KMS-11 (cell line): ENCODE data around the gene ZNF879.

Source experiments
- H2AFZ ChIP-seq: fragments of 200-600 bp; sonication (generic); 2 replicates; pipeline ENCODE4 v1.6.1; 2016; ENCODE audit warnings: antibody characterized with exemption, mixed run types, low read depth
- H3K27ac ChIP-seq: fragments of 200-600 bp; sonication (generic); 2 replicates; pipeline ENCODE4 v1.6.1; 2016; ENCODE audit warnings: mild to moderate bottlenecking, mixed run types
- H3K27me3 ChIP-seq: fragments of 200-600 bp; sonication (generic); 2 replicates; pipeline ENCODE4 v1.6.1; 2017; ENCODE audit warnings: mild to moderate bottlenecking, low read depth, mixed run types, moderate library complexity; ENCODE audit not compliant: insufficient read depth
- H3K36me3 ChIP-seq: fragments of 200-600 bp; sonication (generic); 2 replicates; pipeline ENCODE4 v1.6.1; 2017; ENCODE audit warnings: mild to moderate bottlenecking, mixed run types; ENCODE audit not compliant: insufficient read depth
- H3K4me1 ChIP-seq: fragments of 200-600 bp; sonication (generic); 2 replicates; pipeline ENCODE4 v1.6.1; 2016; ENCODE audit warnings: mild to moderate bottlenecking, low read depth, mixed run types; ENCODE audit not compliant: poor library complexity, severe bottlenecking
- H3K4me2 ChIP-seq: fragments of 200-600 bp; sonication (generic); 2 replicates; pipeline ENCODE4 v1.7.0; 2016; ENCODE audit warnings: mild to moderate bottlenecking, mixed run types
- H3K4me3 ChIP-seq: fragments of 200-600 bp; sonication (generic); IDR thresholded peaks from 2 replicates; pipeline ENCODE4 v1.6.1; 2017; ENCODE audit warnings: low read depth, low read length, mixed read lengths; ENCODE audit not compliant: insufficient read depth
- H3K79me2 ChIP-seq: fragments of 200-600 bp; sonication (generic); 2 replicates; pipeline ENCODE4 v1.6.1; 2016; ENCODE audit warnings: low read depth, mixed run types; ENCODE audit not compliant: insufficient read depth
- H3K9ac ChIP-seq: fragments of 200-600 bp; sonication (generic); 2 replicates; pipeline ENCODE4 v1.6.1; 2016; ENCODE audit warnings: mild to moderate bottlenecking, mixed run types
- H4K20me1 ChIP-seq: fragments of 200-600 bp; sonication (generic); 2 replicates; pipeline ENCODE4 v1.6.1; 2016; ENCODE audit warnings: mild to moderate bottlenecking, mixed run types; ENCODE audit not compliant: insufficient read depth
- TF ChIP-seq, protein P1 (sequence below): fragments of 200-600 bp; sonication (generic); conservative IDR thresholded peaks from 2 replicates; pipeline ENCODE4 v1.6.1; 2017; ENCODE audit warnings: low read depth, mild to moderate bottlenecking, antibody characterized with exemption, low read length, moderate library complexity, mixed read lengths

Gene ZNF879

DNA sequence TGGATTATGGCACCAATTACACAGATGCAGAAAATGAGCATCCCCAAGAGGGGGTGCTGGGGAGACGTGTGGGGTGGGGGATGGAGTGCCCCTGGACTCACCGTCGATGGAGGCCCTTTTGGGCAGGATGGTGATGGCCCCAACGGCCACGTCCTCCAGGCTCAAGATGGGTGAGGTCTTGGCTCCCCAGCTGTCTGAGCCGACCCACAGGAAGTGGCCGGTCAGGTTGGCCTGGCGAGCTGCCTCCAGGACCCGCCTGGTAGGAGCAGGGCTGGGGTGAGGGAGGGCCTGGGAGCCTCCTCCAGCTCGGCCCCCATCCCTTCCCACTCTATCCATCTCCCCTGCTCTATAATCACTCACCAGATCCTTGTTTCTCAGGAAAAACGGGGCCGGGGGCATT is 33.1 kb upstream of the ZNF879 start:
- no peak overlapping the region for H3K27ac ChIP-seq
- no peak overlapping the region for H2AFZ ChIP-seq
- no peaks in the 10 kb centered on the region for H4K20me1 ChIP-seq
- H3K27me3 ChIP-seq = no peaks in the 10 kb centered on the region
- H3K4me1 ChIP-seq = no peaks in the 10 kb centered on the region
- no peaks in the 10 kb centered on the region for H3K79me2 ChIP-seq
- no peaks in the 10 kb centered on the region for H3K36me3 ChIP-seq
- H3K9ac ChIP-seq = no peak overlapping the region
- H3K4me3 ChIP-seq = no peak overlapping the region
- H3K4me2 ChIP-seq = no peak overlapping the region
- TF ChIP-seq, protein P1, sequence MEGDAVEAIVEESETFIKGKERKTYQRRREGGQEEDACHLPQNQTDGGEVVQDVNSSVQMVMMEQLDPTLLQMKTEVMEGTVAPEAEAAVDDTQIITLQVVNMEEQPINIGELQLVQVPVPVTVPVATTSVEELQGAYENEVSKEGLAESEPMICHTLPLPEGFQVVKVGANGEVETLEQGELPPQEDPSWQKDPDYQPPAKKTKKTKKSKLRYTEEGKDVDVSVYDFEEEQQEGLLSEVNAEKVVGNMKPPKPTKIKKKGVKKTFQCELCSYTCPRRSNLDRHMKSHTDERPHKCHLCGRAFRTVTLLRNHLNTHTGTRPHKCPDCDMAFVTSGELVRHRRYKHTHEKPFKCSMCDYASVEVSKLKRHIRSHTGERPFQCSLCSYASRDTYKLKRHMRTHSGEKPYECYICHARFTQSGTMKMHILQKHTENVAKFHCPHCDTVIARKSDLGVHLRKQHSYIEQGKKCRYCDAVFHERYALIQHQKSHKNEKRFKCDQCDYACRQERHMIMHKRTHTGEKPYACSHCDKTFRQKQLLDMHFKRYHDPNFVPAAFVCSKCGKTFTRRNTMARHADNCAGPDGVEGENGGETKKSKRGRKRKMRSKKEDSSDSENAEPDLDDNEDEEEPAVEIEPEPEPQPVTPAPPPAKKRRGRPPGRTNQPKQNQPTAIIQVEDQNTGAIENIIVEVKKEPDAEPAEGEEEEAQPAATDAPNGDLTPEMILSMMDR = no peak

DNA sequence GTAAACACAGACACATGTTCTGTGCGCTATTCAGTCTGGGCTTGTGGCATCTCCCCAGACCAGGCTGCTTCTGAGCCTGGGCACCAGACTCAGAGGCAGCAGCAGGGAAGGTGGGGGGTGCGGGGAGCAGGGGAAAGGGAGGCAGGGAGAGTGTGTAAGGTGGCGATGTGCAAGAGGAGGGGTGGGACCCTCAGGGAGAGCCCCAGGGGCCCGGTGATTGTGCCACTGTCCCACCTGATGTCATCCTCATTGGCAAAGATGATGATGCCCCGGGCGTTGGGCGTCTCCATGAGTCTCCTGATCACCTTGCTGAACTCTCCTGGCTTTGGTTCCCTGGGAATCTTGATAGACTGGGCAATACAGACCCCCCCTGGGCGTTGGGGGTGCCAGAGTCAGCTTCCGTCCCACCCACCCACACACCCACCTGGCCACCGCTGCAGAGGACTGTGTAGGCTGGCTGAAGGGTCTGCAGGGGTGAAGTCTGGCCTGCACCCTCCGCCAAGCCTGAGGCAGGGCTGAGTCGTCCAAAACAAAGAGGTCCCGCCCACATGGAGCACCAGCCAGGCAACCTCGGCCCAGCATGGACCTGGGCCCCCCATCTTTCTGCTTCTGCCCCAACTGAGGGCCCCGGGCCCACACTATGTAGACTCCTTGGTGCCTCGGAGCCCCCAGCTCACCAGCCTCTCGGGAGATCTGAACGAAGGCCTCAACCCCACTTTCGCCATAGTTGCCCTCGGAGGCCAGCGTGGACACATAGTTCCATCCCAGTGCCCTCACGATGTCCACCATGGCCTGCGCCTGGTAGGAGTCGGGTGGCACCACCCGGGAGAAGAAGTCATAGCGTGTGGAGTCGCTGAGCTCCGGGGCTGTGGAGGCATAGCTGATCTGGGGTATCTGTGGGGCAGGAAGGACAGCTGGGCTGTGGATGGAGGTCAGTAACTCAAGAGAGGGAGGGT is 32.1 kb upstream of the ZNF879 start:
- Histone ChIP-seq H3K4me2 (no peak overlapping the region), H4K20me1 (no peaks in the 10 kb centered on the region), H3K79me2 (no peaks in the 10 kb centered on the region), H3K36me3 (no peaks in the 10 kb centered on the region), H3K27ac (no peak overlapping the region), H3K4me3 (no peak overlapping the region), H3K9ac (no peak overlapping the region), H2AFZ (no peak overlapping the region), H3K4me1 (no peaks in the 10 kb centered on the region), H3K27me3 (no peaks in the 10 kb centered on the region)
- TF ChIP-seq, protein P1 = no peak

DNA sequence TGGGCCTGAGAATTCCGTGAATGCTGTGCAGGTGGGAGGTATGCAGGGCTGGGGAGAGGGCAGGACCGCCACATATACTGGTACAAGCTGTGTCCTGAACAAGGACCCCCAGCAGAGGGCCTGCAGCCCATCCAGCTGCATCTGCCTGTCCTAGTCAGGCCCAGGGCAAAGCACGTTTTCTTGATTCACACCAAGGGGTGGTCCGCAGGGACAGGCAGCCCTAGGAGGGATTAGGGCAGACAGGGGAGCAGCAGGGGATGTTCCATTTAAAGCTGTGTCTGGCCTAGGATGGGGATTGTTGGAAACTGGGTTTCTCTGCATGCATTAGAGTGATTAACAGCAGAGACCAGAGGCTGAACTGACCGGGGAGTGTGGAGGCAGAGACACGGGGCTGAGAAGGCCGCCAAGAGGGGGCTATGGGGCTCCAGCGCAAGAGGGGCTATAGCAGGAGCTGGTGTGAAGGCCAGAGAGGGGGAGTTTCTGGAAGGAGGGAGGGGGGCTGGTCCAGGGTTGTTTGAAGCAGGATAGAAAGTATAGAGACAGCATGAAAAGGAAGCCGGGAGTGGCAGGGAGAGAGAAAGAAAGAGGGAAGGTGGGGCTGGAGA is 31.2 kb upstream of the ZNF879 start:
- TF ChIP-seq, protein P1 = no peak
- no peaks in the 10 kb centered on the region for H3K79me2 ChIP-seq
- H3K36me3 ChIP-seq = no peaks in the 10 kb centered on the region
- no peak overlapping the region for H3K9ac ChIP-seq
- H3K4me1 ChIP-seq = no peaks in the 10 kb centered on the region
- no peaks in the 10 kb centered on the region for H3K27me3 ChIP-seq
- H3K4me3 ChIP-seq = no peak overlapping the region
- H4K20me1 ChIP-seq = no peaks in the 10 kb centered on the region
- H2AFZ ChIP-seq = no peak overlapping the region
- H3K4me2 ChIP-seq = no peak overlapping the region
- no peak overlapping the region for H3K27ac ChIP-seq

DNA sequence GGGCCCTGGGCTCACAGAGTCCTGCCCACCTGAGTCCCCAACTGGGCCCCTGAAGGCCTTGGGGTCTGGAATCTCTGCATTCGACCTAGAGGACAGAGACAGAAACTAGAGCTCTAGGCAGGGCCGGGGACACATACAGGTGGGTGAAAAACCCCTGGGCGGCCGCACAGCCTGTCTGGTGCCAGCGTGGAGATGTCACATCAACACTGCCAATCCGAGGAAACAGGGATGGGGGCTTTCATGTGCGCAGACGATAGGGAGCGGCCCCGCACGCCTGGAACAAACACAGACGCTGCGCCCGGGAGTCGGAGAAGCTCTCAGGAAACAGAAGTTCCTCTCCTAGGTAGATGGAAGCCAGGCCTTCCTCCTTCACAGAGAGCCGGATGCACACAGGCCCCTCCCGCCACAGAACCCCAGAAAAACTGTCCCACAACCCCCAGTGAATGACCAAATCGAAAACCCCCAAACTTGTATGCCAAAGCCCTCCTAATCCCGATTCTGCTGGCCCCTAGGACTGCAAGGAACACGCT is 30.3 kb upstream of the ZNF879 start:
- H3K4me1 ChIP-seq = no peaks in the 10 kb centered on the region
- TF ChIP-seq, protein P1 = no peak
- no peak overlapping the region for H2AFZ ChIP-seq
- no peaks in the 10 kb centered on the region for H3K36me3 ChIP-seq
- H3K27ac ChIP-seq = no peak overlapping the region
- H3K4me3 ChIP-seq = no peak overlapping the region
- H4K20me1 ChIP-seq = no peaks in the 10 kb centered on the region
- H3K27me3 ChIP-seq = no peaks in the 10 kb centered on the region
- H3K9ac ChIP-seq = no peak overlapping the region
- H3K79me2 ChIP-seq = no peaks in the 10 kb centered on the region
- H3K4me2 ChIP-seq = no peak overlapping the region
